ENCODE results near the gene ISM1. TPM values are rescaled to one million over a fixed set of nuclear protein-coding genes. Genes with fewer than 3 reads are reported as not detected.

ISM1 gene
- total and polyA plus RNA-seq, 2 of the 13 experiments (the other 11 are each of a cell fraction or from before 2014, with no cell fraction given): 0.40 to 1.4 TPM

DNA sequence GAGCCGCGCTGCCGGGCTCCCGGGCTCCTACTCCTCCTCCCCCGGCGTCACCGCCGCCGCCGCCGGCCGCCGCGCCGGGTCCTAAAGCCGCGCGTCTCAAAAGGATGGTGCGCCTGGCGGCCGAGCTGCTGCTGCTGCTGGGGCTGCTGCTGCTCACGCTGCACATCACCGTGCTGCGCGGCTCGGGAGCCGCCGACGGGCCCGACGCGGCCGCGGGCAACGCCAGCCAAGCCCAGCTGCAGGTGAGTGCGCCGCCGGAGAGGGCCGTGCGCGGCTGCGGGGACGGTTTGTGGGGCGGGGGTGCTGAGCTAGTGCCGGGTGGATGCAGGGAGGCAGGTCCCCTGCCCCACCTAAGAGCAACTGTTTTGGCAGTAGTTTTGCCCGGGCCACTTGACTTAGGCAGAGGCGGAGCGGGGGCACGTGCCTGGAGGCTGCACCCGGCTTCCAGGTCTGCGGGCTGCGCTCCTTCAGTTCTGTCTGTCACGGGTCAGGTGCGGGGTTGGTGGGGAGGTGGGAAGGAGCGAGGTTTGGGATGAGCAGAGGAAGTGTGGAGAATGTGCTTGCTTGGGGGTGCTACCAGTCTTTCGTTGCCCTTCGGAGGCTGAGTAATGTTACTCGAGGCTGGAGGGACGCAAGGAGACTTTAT lies 722 bp downstream of the ISM1 start (continued):
- TF ChIP-seq POGK (CRISPR knock-in tag; conservative IDR thresholded peaks at IDR 0.05) (peak; percentile 84), ZNF776 (CRISPR knock-in tag; IDR thresholded peaks at IDR 0.05) (no peak; the same call in 1 of the 2 replicates), ZMYM2 (CRISPR knock-in tag; IDR thresholded peaks at IDR 0.05) (0 out of 2 replicates have a peak, but pooled peaks have one; percentile 36), FOXP4 (CRISPR knock-in tag; IDR thresholded peaks at IDR 0.05) (0 out of 2 replicates have a peak, but pooled peaks have one; percentile 12), HNRNPLL (IDR thresholded peaks at IDR 0.05; ENCODE audit: low read depth, low read length, poor library complexity, severe bottlenecking) (peak; percentile 73), HOXD1 (CRISPR knock-in tag; IDR thresholded peaks at IDR 0.05) (peak; percentile 51; the same call in 1 of the 2 replicates), ZNF768 (CRISPR knock-in tag; IDR thresholded peaks at IDR 0.05) (peak; percentile 83), MYNN (CRISPR knock-in tag; IDR thresholded peaks at IDR 0.05; ENCODE audit: low read depth) (no peak), PATZ1 (CRISPR knock-in tag; IDR thresholded peaks at IDR 0.05) (peak; percentile 15; the same call in 1 of the 2 replicates), ZSCAN29 (CRISPR knock-in tag; conservative IDR thresholded peaks at IDR 0.05) (0 out of 2 replicates have a peak, but pooled peaks have one; percentile 6)
- TF ChIP-seq, protein P1, sequence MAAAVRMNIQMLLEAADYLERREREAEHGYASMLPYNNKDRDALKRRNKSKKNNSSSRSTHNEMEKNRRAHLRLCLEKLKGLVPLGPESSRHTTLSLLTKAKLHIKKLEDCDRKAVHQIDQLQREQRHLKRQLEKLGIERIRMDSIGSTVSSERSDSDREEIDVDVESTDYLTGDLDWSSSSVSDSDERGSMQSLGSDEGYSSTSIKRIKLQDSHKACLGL (CRISPR knock-in tag; IDR thresholded peaks at IDR 0.05): peak; percentile 43; the same call in 1 of the 2 replicates
- TF ChIP-seq, protein P2, sequence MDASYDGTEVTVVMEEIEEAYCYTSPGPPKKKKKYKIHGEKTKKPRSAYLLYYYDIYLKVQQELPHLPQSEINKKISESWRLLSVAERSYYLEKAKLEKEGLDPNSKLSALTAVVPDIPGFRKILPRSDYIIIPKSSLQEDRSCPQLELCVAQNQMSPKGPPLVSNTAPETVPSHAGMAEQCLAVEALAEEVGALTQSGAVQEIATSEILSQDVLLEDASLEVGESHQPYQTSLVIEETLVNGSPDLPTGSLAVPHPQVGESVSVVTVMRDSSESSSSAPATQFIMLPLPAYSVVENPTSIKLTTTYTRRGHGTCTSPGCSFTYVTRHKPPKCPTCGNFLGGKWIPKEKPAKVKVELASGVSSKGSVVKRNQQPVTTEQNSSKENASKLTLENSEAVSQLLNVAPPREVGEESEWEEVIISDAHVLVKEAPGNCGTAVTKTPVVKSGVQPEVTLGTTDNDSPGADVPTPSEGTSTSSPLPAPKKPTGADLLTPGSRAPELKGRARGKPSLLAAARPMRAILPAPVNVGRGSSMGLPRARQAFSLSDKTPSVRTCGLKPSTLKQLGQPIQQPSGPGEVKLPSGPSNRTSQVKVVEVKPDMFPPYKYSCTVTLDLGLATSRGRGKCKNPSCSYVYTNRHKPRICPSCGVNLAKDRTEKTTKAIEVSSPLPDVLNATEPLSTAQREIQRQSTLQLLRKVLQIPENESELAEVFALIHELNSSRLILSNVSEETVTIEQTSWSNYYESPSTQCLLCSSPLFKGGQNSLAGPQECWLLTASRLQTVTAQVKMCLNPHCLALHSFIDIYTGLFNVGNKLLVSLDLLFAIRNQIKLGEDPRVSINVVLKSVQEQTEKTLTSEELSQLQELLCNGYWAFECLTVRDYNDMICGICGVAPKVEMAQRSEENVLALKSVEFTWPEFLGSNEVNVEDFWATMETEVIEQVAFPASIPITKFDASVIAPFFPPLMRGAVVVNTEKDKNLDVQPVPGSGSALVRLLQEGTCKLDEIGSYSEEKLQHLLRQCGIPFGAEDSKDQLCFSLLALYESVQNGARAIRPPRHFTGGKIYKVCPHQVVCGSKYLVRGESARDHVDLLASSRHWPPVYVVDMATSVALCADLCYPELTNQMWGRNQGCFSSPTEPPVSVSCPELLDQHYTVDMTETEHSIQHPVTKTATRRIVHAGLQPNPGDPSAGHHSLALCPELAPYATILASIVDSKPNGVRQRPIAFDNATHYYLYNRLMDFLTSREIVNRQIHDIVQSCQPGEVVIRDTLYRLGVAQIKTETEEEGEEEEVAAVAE (CRISPR knock-in tag; IDR thresholded peaks at IDR 0.05; ENCODE audit: borderline replicate concordance): no peak
- TF ChIP-seq, protein P3, sequence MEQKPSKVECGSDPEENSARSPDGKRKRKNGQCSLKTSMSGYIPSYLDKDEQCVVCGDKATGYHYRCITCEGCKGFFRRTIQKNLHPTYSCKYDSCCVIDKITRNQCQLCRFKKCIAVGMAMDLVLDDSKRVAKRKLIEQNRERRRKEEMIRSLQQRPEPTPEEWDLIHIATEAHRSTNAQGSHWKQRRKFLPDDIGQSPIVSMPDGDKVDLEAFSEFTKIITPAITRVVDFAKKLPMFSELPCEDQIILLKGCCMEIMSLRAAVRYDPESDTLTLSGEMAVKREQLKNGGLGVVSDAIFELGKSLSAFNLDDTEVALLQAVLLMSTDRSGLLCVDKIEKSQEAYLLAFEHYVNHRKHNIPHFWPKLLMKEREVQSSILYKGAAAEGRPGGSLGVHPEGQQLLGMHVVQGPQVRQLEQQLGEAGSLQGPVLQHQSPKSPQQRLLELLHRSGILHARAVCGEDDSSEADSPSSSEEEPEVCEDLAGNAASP (CRISPR knock-in tag; IDR thresholded peaks at IDR 0.05; ENCODE audit: borderline replicate concordance): peak; percentile 51; the same call in 1 of the 2 replicates

All from HepG2 (cell line).